ENCODE data around the gene DENND1A. TPM values are rescaled to one million over a fixed set of nuclear protein-coding genes. Genes with fewer than 3 reads are reported as not detected.

Gene DENND1A
- total and polyA plus RNA-seq, 2 donors = 6.7 to 9.2 TPM

DNA sequence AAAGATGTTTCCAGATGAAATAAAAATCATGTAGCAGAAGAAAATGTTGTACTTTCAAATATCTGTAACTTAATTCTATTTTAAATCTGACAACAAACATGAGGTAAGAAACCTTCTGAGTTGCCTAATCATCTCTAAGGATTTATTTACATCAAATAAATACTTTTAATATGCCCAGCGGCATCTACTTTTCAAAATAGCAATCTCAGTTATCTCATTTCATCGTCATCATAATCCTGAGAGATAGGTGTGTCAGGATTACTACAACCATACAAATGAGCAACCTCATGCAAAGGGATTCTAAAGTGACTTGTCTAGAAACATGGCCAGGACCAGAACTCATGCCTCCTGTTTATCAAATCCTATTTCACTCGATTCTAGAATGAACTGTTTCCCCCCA is 49.5 kb downstream of the DENND1A start:
- H3K36me3 ChIP-seq (ENCODE audit: control insufficient read depth in 2 of 2, insufficient read depth in 2 of 2, low read length in 1 of 2) = no peaks in the 10 kb centered on the region
- no peak overlapping the region for H3K4me3 ChIP-seq (ENCODE audit: low read length in 2 of 2)
- 96% methylated on average over 3 of the region's 3 CpGs for WGBS
- H3K4me1 ChIP-seq (ENCODE audit: control insufficient read depth in 2 of 2, insufficient read depth in 2 of 2, low read length in 2 of 2) = no peaks in the 10 kb centered on the region
- H3K27me3 ChIP-seq (ENCODE audit: control insufficient read depth in 2 of 2, insufficient read depth in 1 of 2, low read length in 1 of 2) = no peaks in the 10 kb centered on the region
- no peak overlapping the region for H3K27ac ChIP-seq (ENCODE audit: low read depth in 1 of 2, low read length in 1 of 2)
- DNase-seq (ENCODE audit: low read depth in 6 of 9, low spot score in 9 of 9) = no peak
- no peaks in the 10 kb centered on the region for H3K9me3 ChIP-seq (ENCODE audit: control insufficient read depth in 2 of 2, insufficient read depth in 1 of 2, low read length in 1 of 2)

DNA sequence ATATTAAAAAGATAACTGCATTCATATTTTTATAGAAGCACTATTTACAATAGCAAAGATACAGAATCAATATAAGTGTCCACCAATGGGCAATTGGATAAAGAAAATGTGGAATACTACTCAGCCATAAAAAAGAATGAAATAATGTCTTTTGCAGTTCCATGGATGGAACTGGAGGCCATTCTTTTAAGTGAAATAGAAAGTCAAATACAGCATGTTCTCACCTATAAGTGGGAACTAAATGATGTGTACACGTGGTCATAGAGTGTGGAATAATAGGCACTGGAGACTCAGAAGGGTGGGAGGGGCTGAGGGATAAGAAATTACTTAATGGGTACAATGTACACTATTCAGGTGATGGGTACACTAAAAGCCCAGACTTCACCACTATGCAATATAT is 53.2 kb downstream of the DENND1A start:
- no peaks in the 10 kb centered on the region for H3K36me3 ChIP-seq (ENCODE audit: control insufficient read depth in 2 of 2, insufficient read depth in 2 of 2, low read length in 1 of 2)
- H3K27me3 ChIP-seq (ENCODE audit: control insufficient read depth in 2 of 2, insufficient read depth in 1 of 2, low read length in 1 of 2) = no peaks in the 10 kb centered on the region
- WGBS = 96% methylated on average over 1 of the region's 1 CpG
- H3K4me1 ChIP-seq (ENCODE audit: control insufficient read depth in 2 of 2, insufficient read depth in 2 of 2, low read length in 2 of 2) = no peaks in the 10 kb centered on the region
- DNase-seq (ENCODE audit: low read depth in 6 of 9, low spot score in 9 of 9) = no peak
- H3K27ac ChIP-seq (ENCODE audit: low read depth in 1 of 2, low read length in 1 of 2) = no peak overlapping the region
- H3K4me3 ChIP-seq (ENCODE audit: low read length in 2 of 2) = no peak overlapping the region
- H3K9me3 ChIP-seq (ENCODE audit: control insufficient read depth in 2 of 2, insufficient read depth in 1 of 2, low read length in 1 of 2) = no peaks in the 10 kb centered on the region

DNA sequence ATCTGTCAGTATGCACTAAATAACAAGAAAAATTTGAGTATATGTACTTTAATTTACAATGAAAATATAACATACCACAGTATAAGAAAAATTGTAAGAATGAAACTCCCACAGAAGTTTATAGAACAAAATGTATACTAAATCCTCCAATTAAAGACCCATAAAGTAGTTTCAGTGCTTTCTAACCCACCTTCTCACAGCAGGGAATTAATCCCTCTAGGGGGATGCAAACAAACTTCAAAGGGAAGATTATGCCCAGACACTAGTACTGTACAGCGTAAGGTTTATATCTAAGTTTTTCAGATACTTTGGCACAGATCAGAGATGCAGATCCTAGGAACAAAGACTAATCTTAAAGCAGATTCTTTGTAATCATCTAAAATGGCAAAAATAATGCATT is 57.2 kb downstream of the DENND1A start:
- Histone ChIP-seq H3K4me3 (ENCODE audit: low read length in 2 of 2) (no peak overlapping the region), H3K9me3 (ENCODE audit: control insufficient read depth in 2 of 2, insufficient read depth in 1 of 2, low read length in 1 of 2) (no peaks in the 10 kb centered on the region), H3K36me3 (ENCODE audit: control insufficient read depth in 2 of 2, insufficient read depth in 2 of 2, low read length in 1 of 2) (no peaks in the 10 kb centered on the region), H3K4me1 (ENCODE audit: control insufficient read depth in 2 of 2, insufficient read depth in 2 of 2, low read length in 2 of 2) (no peaks in the 10 kb centered on the region), H3K27ac (ENCODE audit: low read depth in 1 of 2, low read length in 1 of 2) (no peak overlapping the region), H3K27me3 (ENCODE audit: control insufficient read depth in 2 of 2, insufficient read depth in 1 of 2, low read length in 1 of 2) (no peaks in the 10 kb centered on the region)
- no peak for DNase-seq (ENCODE audit: low read depth in 6 of 9, low spot score in 9 of 9)
- WGBS = 99% methylated on average over 1 of the region's 1 CpG

DNA sequence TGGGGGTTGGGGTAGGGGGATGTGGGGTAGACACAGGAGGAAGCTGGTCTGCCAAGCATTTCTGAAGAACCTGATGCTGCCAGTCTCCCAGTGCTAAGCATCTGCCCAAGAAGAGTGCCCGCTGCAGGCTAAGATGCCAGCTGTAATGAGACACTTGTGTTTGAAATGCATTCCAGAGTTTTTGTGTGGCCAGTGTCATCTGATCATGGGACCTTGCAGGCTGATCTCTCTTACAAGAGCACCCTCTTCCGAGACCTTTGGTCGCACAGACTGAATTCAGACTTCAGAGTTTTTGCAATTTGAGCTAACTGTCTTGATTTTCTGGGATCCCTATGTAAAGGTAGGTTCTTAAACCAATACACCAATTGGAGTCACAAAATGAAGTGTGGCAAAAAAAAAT is 58.1 kb downstream of the DENND1A start:
- WGBS = 96% methylated on average over 3 of the region's 3 CpGs

DNA sequence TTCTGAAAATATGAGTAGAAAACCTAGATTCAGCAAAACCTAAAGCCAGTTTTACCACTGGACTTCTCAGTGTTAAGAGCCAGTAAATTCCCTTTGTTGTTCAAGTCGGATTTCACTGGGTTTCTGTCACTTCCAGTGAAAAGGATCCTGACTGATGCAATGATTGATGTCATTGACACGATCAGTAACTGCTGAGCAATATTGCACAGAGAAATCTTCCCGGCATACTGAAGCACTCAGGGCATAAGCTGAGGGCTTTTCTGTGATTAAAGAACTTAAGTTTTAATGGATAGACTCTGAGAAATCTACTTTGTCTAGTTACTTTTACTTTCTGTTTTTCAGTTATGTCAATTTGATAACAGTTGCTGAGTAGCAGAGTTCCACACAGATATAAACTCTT is 61.9 kb downstream of the DENND1A start:
- Histone ChIP-seq H3K27me3 (ENCODE audit: control insufficient read depth in 2 of 2, insufficient read depth in 1 of 2, low read length in 1 of 2) (no peaks in the 10 kb centered on the region), H3K4me3 (ENCODE audit: low read length in 2 of 2) (no peak overlapping the region), H3K4me1 (ENCODE audit: control insufficient read depth in 2 of 2, insufficient read depth in 2 of 2, low read length in 2 of 2) (peaks cover 2 to 3% of the 10 kb centered on the region in 2 donors), H3K27ac (ENCODE audit: low read depth in 1 of 2, low read length in 1 of 2) (no peak overlapping the region), H3K36me3 (ENCODE audit: control insufficient read depth in 2 of 2, insufficient read depth in 2 of 2, low read length in 1 of 2) (no peaks in the 10 kb centered on the region), H3K9me3 (ENCODE audit: control insufficient read depth in 2 of 2, insufficient read depth in 1 of 2, low read length in 1 of 2) (no peaks in the 10 kb centered on the region)
- 89% methylated on average over 3 of the region's 3 CpGs for WGBS
- peak in 1 of 9 donors; percentile 15 for DNase-seq (ENCODE audit: low read depth in 6 of 9, low spot score in 9 of 9)

More for the DNA sequence above, 58.1 kb downstream of the DENND1A start:
- peaks cover 2 to 3% of the 10 kb centered on the region in 2 donors for H3K4me1 ChIP-seq (ENCODE audit: control insufficient read depth in 2 of 2, insufficient read depth in 2 of 2, low read length in 2 of 2)
- H3K9me3 ChIP-seq (ENCODE audit: control insufficient read depth in 2 of 2, insufficient read depth in 1 of 2, low read length in 1 of 2) = no peaks in the 10 kb centered on the region
- H3K4me3 ChIP-seq (ENCODE audit: low read length in 2 of 2) = no peak overlapping the region
- H3K27ac ChIP-seq (ENCODE audit: low read depth in 1 of 2, low read length in 1 of 2) = no peak overlapping the region
- no peaks in the 10 kb centered on the region for H3K27me3 ChIP-seq (ENCODE audit: control insufficient read depth in 2 of 2, insufficient read depth in 1 of 2, low read length in 1 of 2)
- H3K36me3 ChIP-seq (ENCODE audit: control insufficient read depth in 2 of 2, insufficient read depth in 2 of 2, low read length in 1 of 2) = no peaks in the 10 kb centered on the region
- DNase-seq (ENCODE audit: low read depth in 6 of 9, low spot score in 9 of 9) = no peak

DNA sequence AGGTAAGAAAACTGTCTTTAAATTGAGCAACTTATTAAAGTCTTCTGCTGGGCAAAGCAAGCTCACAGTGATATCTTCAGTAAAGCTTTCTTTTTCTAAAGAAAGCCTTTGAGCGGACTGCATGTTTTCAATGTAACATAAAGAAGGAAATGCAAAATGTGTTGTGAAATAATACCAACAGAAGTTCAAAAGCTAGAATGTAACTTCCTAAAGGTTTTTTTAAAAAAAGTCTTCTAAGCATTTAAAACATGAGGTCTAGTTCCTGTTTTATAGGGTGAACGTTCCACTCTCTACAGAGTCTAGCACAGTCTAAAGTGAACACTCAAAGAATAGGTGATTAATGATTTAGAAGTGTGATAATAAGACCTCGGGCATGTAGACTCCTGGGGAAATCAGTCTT is 62.9 kb downstream of the DENND1A start:
- no peaks in the 10 kb centered on the region for H3K36me3 ChIP-seq (ENCODE audit: control insufficient read depth in 2 of 2, insufficient read depth in 2 of 2, low read length in 1 of 2)
- 23% methylated on average over 3 of the region's 3 CpGs for WGBS
- H3K9me3 ChIP-seq (ENCODE audit: control insufficient read depth in 2 of 2, insufficient read depth in 1 of 2, low read length in 1 of 2) = no peaks in the 10 kb centered on the region
- peak overlapping the region in 1 of 2 donors; percentile 1 for H3K27ac ChIP-seq (ENCODE audit: low read depth in 1 of 2, low read length in 1 of 2)
- H3K4me1 ChIP-seq (ENCODE audit: control insufficient read depth in 2 of 2, insufficient read depth in 2 of 2, low read length in 2 of 2) = peaks cover 2 to 3% of the 10 kb centered on the region in 2 donors
- H3K27me3 ChIP-seq (ENCODE audit: control insufficient read depth in 2 of 2, insufficient read depth in 1 of 2, low read length in 1 of 2) = no peaks in the 10 kb centered on the region
- H3K4me3 ChIP-seq (ENCODE audit: low read length in 2 of 2) = no peak overlapping the region
- peak in 4 of 9 donors; percentile 4 to 55 (median 16) for DNase-seq (ENCODE audit: low read depth in 6 of 9, low spot score in 9 of 9)

DNA sequence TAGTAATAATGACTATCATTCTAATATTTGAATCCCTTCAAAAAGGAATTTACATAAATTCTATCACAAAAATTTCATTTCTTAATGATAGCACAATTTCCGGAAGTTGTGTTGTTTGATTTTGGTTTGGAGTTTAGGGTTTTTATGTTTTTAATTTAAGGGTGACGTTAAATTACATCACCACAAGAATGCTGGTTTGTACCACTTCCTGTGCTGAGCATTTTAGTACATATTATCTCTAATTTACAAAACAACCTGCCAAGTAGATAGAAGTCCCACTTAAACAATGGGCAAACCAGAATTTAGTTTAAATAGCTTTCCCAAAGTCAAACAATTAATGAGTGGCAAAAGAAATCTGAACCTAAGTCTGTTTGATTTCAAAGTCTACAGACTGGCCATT is 63.4 kb downstream of the DENND1A start:
- peak in 3 of 9 donors; percentile 13 to 51 (median 17) for DNase-seq (ENCODE audit: low read depth in 6 of 9, low spot score in 9 of 9)
- 51% methylated on average over 2 of the region's 2 CpGs for WGBS
- H3K9me3 ChIP-seq (ENCODE audit: control insufficient read depth in 2 of 2, insufficient read depth in 1 of 2, low read length in 1 of 2) = no peaks in the 10 kb centered on the region
- peaks cover 2 to 3% of the 10 kb centered on the region in 2 donors for H3K4me1 ChIP-seq (ENCODE audit: control insufficient read depth in 2 of 2, insufficient read depth in 2 of 2, low read length in 2 of 2)
- H3K36me3 ChIP-seq (ENCODE audit: control insufficient read depth in 2 of 2, insufficient read depth in 2 of 2, low read length in 1 of 2) = no peaks in the 10 kb centered on the region
- no peak overlapping the region for H3K4me3 ChIP-seq (ENCODE audit: low read length in 2 of 2)
- no peaks in the 10 kb centered on the region for H3K27me3 ChIP-seq (ENCODE audit: control insufficient read depth in 2 of 2, insufficient read depth in 1 of 2, low read length in 1 of 2)
- peak overlapping the region in 1 of 2 donors; percentile 1 for H3K27ac ChIP-seq (ENCODE audit: low read depth in 1 of 2, low read length in 1 of 2)

DNA sequence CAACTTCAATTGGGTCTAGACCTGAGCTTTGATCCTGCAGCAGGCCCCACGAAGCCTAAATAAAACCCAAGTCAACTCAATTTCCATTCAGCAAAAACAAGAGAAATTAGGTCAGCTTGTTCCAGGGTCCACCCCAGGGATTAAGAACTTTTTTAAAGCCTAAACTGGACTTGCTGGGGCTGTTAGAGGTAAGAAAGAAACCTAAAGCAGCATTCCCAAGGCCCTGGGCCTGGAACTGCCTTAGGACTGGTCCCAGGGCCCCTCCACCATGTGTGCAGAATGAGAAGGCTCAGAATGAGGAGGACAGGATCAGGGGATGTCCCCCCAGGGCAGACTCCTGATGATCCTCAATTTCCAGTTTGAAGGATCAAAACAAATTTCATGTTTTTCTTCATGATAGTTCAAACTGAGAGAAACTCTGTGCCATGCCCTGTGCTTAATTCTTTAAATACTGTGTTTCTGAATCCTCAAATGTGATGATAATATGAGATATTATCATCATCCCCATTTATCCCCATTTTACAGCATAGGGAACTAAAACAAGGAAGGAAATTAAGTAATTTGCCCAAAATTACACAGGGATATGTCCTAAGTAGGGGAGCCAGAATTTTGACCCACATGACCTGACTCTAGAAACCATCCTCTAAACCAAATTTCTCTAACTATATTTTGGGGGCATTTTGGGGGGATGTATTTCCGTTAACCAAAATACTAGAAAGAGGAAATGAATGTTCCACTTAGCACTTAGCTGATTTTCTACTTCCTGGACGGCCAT is 64.5 kb downstream of the DENND1A start:
- Histone ChIP-seq H3K9me3 (ENCODE audit: control insufficient read depth in 2 of 2, insufficient read depth in 1 of 2, low read length in 1 of 2) (no peaks in the 10 kb centered on the region), H3K36me3 (ENCODE audit: control insufficient read depth in 2 of 2, insufficient read depth in 2 of 2, low read length in 1 of 2) (no peaks in the 10 kb centered on the region), H3K27me3 (ENCODE audit: control insufficient read depth in 2 of 2, insufficient read depth in 1 of 2, low read length in 1 of 2) (no peaks in the 10 kb centered on the region), H3K27ac (ENCODE audit: low read depth in 1 of 2, low read length in 1 of 2) (no peak overlapping the region), H3K4me1 (ENCODE audit: control insufficient read depth in 2 of 2, insufficient read depth in 2 of 2, low read length in 2 of 2) (peaks cover 2 to 3% of the 10 kb centered on the region in 2 donors), H3K4me3 (ENCODE audit: low read length in 2 of 2) (no peak overlapping the region)
- 93% methylated on average over 3 of the region's 3 CpGs for WGBS
- no peak for DNase-seq (ENCODE audit: low read depth in 6 of 9, low spot score in 9 of 9)

DNA sequence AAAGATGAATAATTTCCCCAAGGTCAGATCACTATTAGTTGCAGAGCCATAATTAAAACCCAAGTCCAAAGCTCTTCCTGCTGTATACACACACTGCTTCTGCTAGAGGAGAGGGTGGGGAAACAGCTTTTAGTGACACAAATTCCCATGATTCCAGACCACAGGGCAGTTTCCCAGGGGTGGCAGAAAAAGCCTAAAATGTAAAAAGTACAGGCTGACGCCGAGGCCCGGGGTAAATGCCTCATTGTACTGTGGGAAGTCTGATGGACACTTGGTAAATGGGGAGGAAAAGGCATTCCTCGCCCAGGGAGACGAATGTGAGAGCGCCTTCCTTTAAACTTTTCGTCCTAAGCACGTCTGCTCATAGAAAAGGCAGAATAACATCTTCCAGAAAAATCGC is 65.7 kb downstream of the DENND1A start:
- no peak for DNase-seq (ENCODE audit: low read depth in 6 of 9, low spot score in 9 of 9)
- no peak overlapping the region for H3K4me3 ChIP-seq (ENCODE audit: low read length in 2 of 2)
- H3K9me3 ChIP-seq (ENCODE audit: control insufficient read depth in 2 of 2, insufficient read depth in 1 of 2, low read length in 1 of 2) = no peaks in the 10 kb centered on the region
- WGBS = 98% methylated on average over 9 of the region's 9 CpGs
- no peaks in the 10 kb centered on the region for H3K36me3 ChIP-seq (ENCODE audit: control insufficient read depth in 2 of 2, insufficient read depth in 2 of 2, low read length in 1 of 2)
- H3K4me1 ChIP-seq (ENCODE audit: control insufficient read depth in 2 of 2, insufficient read depth in 2 of 2, low read length in 2 of 2) = peaks cover 2 to 3% of the 10 kb centered on the region in 2 donors
- H3K27me3 ChIP-seq (ENCODE audit: control insufficient read depth in 2 of 2, insufficient read depth in 1 of 2, low read length in 1 of 2) = no peaks in the 10 kb centered on the region
- no peak overlapping the region for H3K27ac ChIP-seq (ENCODE audit: low read depth in 1 of 2, low read length in 1 of 2)
